Measurements from ENCODE around the gene STAM.
A peak's percentile ranks its signal among the peaks of the same experiment; 100 is the strongest.
"Not testable (repeated sequence)": the region's sequence is repeated elsewhere in the genome, so short reads cannot be mapped to it uniquely, and the experiment has no call there.

The STAM gene

DNA sequence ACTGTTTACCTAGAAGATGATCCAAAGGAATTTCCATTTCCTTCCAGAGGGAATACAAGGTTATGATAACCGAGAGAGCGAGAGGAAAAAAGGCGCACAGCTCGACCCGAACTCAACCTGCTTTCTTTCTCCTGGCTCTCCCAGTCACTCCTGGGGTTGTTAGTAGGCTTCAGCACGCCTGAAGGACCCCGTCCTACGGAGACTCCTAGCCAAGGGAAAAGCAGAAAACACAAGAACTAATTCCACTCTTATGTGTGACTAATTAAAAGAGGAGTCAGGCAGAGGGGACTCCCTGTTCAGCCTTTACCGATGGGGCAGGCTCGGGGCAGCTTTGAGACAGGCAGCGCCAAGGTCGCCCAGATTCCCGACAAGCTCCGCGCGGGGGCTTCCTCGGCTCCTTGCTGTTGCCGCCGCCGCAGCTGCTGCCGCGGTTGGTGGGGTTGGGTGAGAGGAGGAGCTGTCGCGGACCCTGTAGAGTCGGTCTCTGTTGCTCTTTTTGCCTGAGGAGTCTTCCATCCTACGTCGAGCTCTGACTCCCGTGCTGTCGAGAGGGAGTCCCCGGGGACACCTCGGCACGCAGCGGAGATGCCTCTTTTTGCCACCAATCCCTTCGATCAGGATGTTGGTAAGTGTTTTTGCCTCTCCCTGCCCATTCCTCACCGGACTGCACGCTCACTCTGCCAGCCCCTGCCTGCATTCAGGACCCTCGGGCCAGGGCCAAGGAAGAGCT lies at the start of gene STAM:
Gene STAM, plus strand, starts transcription at position 397 of the 730 bp plus-strand sequence. Its CDS starts 189 bp downstream, at position 586.
- DNase-seq = peak; percentile 34 to 98 (median 88)

DNA sequence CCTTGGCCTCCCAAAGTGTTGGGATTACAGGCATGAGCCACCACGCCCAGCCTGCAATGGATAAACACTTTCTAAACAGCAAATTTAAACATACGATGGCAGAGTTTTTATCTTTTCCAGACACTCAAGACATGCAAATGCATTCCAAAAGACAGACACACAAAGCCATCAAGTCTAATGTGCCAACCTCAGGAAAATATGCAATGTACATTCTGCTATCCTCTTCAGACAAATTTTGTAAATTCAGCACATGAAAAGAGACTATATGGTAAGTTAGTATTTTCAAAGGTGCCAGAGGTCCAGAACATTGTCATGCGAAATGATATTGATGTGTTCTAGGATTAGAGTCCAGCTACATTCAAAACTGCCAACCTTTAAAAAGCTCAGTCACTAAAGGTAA lies 46.6 kb upstream of the STAM start:
- no peak for DNase-seq

DNA sequence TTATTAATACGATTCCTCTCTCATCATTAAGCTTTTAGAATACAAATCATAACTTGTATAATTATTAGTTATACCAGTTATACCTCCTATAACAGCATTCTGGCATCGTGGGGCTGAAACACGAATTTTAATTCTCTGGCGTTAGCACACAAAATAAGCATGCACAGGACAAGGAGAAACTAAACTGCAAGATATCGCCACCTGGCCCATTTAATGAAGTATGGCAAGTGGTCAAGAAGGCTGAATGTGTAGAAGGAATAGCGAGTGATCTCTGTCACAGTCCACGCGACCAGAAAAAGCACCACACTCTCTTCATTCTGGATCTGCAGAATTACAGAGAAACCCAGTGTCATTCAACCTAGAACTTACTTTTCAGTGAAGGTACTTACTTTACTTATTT lies 44.9 kb upstream of the STAM start:
- no peak for DNase-seq

DNA sequence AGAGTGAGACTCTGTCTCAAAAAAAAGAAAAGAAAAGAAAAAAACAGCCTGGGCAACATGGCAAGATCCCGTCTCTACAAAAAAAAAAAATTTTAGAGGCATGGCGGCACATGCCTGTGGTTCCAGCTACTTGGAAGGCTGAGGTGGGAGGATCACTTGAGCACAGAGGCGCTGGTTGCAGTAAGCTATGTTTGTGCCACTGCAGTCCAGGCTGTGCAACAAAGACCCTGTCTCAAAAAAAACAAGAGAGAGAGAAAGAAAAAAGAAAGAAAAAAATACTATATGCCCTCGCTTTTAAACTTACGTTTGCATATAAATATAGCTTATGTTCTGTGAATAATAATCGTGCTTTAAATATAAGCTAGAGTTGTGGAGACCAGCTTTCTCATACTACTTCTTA lies 38.0 kb upstream of the STAM start:
- DNase-seq = no peak

DNA sequence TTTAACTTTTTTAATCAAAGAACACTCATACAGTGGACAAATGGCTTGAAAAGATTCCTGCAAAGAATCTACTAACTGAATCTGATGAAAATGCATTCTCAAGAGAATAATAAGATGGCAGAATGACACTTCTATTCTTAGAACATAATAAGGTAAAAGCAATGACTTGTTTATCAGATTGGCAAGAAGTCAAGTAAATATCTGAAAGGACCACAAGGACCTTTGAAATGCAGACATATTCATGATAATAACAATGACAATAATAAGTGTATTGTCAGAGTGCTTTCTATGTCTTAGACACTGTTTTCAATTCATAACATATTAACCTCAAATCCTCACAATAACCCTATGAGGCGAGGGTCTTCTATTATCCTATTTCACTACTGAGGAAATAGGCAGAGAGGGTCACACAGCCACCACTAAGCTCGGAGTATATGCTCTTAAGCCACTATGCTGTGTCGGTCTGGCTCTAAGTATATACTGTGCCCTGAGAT lies 37.4 kb upstream of the STAM start:
- no peak for DNase-seq

DNA sequence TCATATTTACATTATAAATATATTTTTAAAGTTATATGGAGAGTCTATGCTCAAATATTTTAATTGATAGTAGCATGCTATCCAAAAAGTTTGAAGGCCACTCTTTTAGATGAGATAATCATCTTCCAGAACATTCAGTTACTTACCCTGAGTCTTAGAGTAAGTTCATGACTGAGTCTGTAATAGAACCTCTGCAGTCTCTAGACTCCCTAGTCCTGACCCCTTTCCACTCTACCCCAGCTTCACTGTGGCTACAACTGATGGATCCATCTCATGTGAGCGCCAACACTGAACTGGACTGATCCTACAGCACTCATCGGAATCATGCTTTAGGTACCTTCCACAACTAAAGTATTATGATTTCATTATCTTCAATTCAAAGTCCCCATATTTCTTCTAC lies 36.9 kb upstream of the STAM start:
- no peak for DNase-seq

DNA sequence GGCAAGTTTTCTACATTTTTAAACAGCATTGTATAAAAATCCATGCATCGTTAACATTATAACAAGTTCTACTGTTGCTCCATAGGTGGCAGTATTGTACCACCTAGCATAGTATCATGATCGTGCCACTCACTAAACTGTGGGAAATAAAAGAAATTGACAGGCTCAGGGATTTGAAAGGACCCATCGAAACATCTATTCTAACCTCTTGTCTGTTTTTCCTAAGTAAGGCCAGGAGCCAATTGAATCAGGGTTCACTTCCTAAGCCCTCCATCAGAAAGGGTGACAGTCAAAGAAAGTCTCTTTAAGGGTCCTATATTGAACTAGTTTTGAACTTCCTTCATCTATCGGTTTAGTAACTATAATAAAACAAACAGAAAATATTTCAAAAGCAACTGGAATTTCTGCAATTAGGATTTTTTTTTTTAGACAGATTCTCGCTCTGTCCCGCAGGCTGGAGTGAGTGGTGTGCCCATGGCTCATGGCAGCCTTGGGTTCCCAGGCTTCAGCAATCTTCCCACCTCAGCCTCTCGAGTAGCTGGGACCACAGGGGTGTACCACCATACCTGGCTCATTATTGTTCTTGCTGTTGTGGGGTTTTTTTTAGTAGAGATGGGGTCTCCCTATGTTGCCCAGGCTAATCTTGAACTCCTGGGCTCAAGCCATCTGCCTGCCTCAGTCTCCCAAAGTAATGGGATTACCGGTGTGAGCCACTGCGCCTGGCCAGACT lies 36.2 kb upstream of the STAM start:
- DNase-seq = peak in 1 of 56 donors; percentile 1

DNA sequence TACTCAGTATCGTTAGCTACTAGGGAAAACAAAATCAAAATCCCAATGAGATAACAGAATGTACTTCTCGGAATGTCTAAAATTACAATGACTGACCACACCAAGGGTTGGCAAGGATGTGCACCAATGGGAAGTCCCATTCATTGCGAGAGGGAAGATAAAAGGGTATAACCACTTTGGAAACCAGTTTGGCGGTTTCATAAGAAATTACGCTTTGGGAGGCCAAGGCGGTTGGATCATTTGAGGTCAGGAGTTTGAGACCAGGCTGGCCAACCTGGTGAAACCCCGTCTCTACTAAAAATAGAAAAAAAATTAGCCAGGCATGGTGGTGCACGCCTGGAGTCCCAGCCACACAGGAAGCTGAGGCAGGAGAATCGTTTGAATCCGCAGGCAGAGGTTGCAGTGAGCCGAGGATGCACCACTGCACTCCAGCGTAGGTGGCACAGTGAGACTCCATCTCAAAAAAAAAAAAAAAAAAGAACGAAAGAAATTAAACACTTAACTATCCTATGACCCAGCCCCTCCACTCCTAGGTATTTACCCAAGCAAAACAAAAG lies 34.4 kb upstream of the STAM start:
- DNase-seq = no peak

DNA sequence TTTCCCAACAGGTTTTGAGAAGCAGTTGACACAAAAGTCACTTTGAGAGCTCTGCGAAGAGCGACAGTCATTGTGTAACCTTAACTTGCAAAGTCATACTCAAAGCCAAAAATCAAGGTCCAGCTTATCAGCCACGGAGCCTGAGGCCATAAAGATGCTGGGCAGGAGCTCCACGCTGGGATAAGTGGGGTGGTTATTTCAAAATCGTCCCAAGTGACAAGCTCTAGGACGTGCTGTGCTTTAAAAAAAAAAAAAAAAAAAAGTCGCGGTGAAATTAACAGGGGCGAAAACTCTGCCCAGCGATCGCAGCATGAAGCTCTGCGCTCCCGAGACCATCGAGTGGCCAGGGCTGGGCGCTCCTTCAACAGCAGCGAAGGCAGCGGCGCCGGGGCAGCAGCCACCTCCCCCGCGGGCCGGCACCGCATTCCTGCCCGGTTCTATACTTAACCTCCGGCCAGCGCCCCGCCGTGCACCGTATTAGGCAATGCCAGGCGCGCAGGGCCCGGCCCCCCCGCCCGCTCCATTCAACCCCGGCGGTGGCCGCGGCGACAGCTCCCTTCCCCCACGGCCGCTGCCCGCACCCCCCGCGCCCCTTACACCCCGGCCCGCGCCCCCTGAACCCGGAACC lies 27.4 kb upstream of the STAM start:
- DNase-seq = peak in 36 of 56 donors; percentile 6 to 74 (median 20)

DNA sequence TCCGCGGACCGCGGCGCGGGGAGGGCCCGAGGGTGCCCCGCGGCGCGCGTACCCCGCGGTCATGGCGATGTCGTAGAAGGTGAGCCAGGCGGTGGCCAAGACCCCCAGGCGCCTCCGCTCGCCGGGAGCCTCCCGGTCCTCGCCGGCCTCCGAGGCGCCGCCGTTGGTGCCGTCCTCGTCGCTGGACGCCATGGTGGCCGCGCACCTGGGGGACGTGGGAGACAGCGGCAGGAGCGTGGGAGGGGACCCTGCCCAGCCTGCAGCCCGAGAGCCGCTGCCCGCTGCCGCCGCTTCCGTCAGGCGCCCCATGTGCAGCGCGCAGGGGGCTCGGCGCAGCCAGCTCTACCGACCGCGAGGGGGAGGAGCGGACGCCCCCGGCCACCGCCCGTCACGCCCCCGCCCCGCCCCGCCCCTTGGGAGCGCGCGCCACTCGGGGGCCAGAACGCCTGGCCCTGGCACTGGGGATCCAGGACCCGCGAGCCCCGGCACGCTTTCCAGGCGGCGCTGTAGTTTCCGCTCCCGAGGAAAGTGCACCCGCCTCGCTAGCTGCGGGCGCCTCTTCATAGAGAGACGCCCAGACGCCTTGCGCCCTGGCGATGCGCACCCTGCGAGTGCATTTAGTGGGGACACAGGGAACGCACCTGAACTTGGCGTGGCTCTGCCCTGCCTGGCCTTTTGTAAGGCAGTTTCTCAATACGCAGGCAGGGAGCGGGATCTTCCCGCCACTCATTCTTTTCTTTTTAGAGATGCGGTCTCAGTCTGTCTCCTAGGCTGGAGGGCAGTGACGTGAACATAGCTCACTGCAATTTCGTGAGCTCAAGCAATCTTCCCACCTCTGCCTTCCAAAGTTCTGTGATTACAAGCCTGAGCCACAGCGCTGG lies 26.7 kb upstream of the STAM start, which contains the start of gene HACD1:
Gene HACD1, minus strand, starts transcription at position 344 of the 881 bp plus-strand sequence. Its CDS starts 35 bp downstream, at position 309.
- DNase-seq = peak in 48 of 56 donors; percentile 5 to 77 (median 38)

DNA sequence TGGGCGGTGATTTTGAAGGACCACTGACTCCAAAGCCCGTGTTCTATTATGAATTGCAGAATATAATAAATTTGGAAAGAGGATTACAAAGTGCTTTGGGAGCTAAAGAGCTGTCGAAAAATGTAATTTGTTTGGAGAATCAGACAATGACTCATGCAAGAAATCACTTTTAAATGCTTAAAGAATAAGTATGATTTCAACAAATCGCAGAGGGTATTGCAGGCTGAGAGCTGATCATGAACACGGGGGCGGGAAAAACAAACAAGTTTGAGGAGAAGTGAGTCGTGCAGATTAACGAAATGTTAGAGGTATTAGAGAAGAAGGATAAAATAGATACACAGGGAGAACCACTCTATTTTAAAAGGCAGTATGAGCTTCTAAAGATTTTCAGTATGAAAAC lies 21.9 kb upstream of the STAM start:
- DNase-seq = no peak

DNA sequence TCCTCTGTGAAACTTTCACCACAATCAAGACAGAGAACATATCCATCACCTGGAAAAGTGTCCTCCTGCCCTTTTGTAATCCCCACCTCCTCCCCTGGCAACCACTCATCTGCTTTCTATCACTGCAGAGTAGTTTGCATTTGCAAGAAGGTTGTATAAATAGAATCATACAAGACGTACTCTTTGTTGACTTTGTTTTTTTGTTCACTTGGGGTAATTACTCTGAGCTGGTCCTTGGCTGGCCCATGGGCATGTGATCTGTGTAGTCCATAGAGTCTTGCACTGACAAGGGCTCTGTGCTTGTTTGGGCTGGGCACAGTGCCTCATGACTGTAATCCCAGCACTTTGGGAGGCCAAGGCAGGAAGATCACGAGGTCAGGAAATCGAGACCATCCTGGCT lies 19.0 kb upstream of the STAM start:
- DNase-seq = no peak

DNA sequence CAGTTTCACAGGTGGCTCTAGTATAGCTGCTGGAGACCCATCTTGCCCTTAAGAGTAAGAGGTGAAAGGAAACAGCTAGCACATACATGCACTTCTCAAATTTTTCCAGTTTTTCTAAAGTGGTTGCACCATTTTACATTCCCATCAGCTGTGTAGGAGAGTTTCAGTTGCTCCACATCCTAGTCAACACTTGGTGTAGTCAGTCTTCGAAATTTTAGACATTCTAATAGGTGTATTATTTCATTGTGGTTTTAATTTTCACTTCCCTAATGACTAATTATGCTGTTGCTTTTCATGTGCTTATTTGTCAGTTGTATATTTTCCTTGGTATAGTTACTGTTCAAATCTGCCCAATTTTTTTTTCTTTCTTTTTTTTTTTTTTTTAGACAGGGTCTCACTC lies 17.3 kb upstream of the STAM start:
- DNase-seq = no peak

DNA sequence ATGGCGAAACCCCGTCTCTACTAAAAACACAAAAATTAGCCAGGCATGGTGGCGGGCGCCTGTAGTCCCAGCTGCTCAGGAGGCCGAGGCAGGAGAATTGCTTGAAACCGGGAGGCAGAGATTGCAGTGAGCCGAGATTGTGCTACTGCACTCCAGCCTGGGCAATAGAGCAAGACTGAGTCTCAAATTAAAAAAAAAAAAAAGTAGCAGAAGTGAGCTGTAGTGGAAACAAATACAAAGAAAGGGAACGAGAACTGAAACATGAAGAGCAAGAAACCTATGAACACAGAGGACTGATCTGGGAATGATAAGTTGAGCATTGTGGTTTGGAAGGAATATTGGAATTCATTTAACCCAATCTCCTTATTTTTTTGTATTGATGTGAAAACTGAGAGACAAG lies 11.4 kb upstream of the STAM start:
- not testable (repeated sequence) for DNase-seq

DNA sequence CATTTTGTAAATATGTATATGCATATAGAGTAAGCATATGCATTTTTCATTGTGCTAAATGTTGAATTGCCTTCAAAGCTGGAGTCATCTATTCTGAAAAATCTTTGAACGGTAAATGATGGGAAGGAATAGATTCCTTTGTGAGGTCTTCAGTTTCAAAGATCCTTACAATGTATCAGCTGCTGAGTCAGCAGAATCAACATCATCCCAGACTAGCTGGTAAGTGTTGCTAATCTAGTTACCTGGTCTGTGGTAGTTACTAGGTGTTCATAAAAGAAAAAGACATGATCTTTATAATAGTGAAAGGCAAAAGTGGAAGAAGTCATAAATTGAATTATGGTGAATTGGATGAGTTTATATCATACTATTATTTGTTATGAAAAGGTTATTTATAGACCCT lies 10.6 kb upstream of the STAM start:
- no peak for DNase-seq

DNA sequence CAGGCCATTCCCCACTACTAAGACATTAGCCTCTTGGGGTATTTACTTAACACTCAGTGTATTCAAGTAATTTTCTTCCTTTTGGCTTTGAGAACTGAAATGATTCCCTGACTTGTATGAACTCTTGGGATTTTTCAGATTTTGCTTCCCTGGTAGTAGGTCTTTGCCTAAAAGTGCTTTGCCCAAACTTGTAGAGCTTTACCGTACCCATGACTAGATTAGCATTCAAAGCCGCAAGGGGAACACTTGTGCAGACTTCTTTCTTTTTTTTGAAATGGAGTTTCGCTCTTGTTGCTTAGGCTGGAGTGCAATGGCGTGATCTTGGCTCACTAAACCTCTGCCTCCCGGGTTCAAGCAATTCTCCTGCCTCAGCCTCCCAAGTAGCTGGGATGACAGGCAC lies 6.1 kb upstream of the STAM start:
- no peak for DNase-seq

DNA sequence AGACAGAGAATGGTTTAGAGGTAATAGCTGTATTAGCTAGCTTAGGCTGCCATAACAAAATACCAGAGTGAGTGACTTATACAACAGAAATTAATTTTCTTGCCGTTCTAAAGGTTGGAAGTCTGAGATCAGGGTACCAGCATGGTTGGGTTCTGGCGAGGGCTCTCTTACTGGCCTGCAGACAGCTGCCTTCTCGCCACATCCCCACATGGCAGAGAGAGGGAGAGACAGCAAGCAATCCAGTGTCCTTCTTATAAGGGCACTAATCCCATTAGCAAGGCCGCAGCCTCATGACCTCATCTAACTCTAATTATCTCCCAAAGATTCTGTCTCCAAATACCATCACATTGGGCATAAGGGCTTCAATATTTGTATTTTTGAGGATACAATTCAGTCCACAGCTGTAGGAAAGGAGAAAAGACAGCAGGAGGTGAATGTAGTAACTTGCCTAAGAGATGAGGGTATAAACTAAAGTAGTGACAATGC lies 3.6 kb upstream of the STAM start:
- DNase-seq = no peak

DNA sequence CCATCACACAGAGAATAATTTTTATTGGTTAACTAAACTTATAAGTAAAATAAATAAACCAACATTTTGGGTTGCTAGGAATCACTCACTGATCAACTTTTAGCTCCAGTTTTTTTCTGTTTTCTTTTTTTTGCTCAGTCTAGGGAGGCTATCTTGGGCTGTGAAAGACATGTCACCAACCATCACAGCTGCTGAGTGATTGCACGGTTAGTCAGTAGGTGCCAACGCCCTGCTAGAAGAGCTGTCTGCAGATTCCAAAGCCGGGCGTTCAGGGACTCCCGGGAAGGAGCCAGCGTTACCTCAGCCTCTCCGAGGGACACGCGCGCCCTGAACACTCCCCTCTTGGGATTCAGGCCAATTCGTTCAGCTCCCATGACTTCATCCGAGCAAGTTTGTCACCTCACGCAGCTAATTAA lies 604 bp upstream of the STAM start:
- DNase-seq = peak in 27 of 56 donors; percentile 19 to 84 (median 65)

DNA sequence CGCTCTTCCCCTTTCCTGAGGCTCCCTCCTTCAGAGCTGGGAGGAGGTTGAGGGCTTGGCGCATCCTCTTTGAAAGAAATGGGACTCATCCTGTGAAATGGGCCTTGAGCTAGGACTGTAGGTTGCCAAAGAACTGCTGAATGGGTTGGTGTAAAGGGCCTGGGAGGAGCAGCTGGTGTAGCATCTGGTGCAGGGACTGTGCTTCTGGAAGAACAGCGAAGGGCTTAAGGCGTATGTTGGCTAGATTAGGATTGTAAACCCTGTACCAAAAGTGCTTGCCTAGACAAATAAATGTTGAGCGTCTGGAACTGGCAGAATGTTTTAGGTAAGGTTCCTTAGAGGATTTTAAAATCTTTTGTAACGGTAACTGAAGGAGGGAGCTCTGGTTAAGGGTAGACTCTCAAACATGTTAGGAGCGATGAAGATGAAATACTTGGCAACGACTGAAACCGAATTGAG lies 563 bp downstream of the STAM start:
- DNase-seq = peak in 12 of 56 donors; percentile 13 to 69 (median 42)

DNA sequence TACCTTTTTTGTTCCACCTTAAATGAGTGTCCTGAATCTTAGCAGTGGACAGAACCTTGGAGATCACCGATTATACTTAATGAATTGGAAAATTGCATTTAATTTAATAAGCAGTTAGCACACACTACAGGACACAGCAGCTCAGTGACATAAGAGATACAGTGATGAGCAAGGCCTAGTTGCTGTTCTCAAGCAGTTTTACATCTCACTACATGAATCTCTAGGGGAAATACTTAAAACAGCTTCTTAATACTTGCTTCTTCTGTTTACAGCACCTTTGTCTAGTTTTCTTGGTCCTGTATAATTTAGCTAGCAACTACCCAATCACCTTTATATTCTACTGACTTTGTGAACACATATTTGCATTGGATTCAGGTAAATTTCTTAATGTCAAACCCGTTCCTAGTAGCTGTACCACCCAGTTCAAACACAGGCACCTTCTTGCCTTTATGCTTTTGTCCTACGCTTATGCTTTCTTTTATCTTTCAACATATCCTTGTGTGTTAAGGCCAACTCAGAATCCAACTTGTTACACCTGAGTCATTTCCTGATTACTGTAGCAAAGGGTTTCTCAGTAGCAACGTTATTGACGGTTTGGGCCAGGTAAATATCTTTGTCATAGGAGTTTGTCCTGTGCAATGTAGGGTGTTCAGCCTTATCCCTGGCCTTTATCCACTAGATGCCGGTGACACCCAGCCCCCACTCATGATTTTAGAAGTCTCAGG lies 1.8 kb downstream of the STAM start:
- DNase-seq = no peak

Measured in nucleus accumbens (tissue), 56 donors.